Neural cell (in vitro differentiated cells): Measurements from ENCODE around the gene FAM229A. TPM values are rescaled to one million over a fixed set of nuclear protein-coding genes. Genes with fewer than 3 reads are reported as not detected.

Source experiments
- H2AFZ ChIP-seq: fragments of 200-600, 300-800 bp; sonication (generic), shearing (Covaris generic); 2 replicates; pipeline ENCODE4 v1.6.0; 2014; ENCODE audit warnings: low read depth, mild to moderate bottlenecking, antibody characterized with exemption, low read length, moderate library complexity
- H3F3A ChIP-seq: fragments of 200-600 bp; shearing (Covaris generic); 2 replicates; pipeline ENCODE4 v1.6.1; 2016; ENCODE audit warnings: mild to moderate bottlenecking, moderate library complexity, mixed read lengths, antibody characterized with exemption, low read length; ENCODE audit not compliant: insufficient read depth, poor library complexity, severe bottlenecking
- H3K27ac ChIP-seq: fragments of 200-600, 300-800 bp; sonication (generic), shearing (Covaris generic); 2 replicates; pipeline ENCODE4 v1.5.1; 2014; ENCODE audit warnings: mild to moderate bottlenecking, low read length, moderate library complexity
- H3K27me3 ChIP-seq: fragments of 300-800, 200-600 bp; sonication (generic), shearing (Covaris generic); 2 replicates; pipeline ENCODE4 v1.6.0; 2014; ENCODE audit warnings: mild to moderate bottlenecking, low read depth, low read length, moderate library complexity; ENCODE audit not compliant: insufficient read depth
- H3K36me3 ChIP-seq: fragments of 300-800, 200-600 bp; sonication (generic), shearing (Covaris generic); 2 replicates; pipeline ENCODE4 v1.5.1; 2014; ENCODE audit warnings: mild to moderate bottlenecking, antibody characterized with exemption, low read length, moderate library complexity; ENCODE audit not compliant: insufficient read depth
- H3K4me2 ChIP-seq: fragments of 300-800, 200-600 bp; sonication (generic), shearing (Covaris generic); 2 replicates; pipeline ENCODE4 v1.6.0; 2014; ENCODE audit warnings: mild to moderate bottlenecking, low read length
- H3K4me3 ChIP-seq: fragments of 300-800, 200-600 bp; sonication (generic), shearing (Covaris generic); 2 replicates; pipeline ENCODE4 v1.5.1; 2014; ENCODE audit warnings: mild to moderate bottlenecking, low read length, moderate library complexity
- H3K79me2 ChIP-seq: fragments of 200-600 bp; shearing (Covaris generic); replicated peaks from 2 replicates; pipeline ENCODE4 v1.6.0; 2014; ENCODE audit warnings: mild to moderate bottlenecking, low read length, moderate library complexity; ENCODE audit not compliant: insufficient read depth
- H3K9ac ChIP-seq: fragments of 300-800, 200-600 bp; sonication (generic), shearing (Covaris generic); 2 replicates; pipeline ENCODE4 v1.6.1; 2016; ENCODE audit warnings: mild to moderate bottlenecking, low read length, mixed read lengths
- H3K9me2 ChIP-seq: fragments of 200-600 bp; shearing (Covaris generic); 2 replicates; pipeline ENCODE4 v1.6.1; 2016; ENCODE audit warnings: mild to moderate bottlenecking, low read length, mixed read lengths; ENCODE audit not compliant: insufficient read depth
- H3K9me3 ChIP-seq: fragments of 200-600, 300-800 bp; sonication (generic), shearing (Covaris generic); 2 replicates; pipeline ENCODE4 v1.6.1; 2016; ENCODE audit warnings: mild to moderate bottlenecking, mixed run types, low read length, moderate library complexity, mixed read lengths
- H4K20me1 ChIP-seq: fragments of 200-600 bp; shearing (Covaris generic); 2 replicates; pipeline ENCODE4 v1.6.1; 2016; ENCODE audit warnings: mild to moderate bottlenecking, mixed run types; ENCODE audit not compliant: insufficient read depth
- EP300 ChIP-seq: fragments of 450-650 bp; conservative IDR thresholded peaks from 2 replicates; pipeline ENCODE4 v1.6.1; 2014; ENCODE audit warnings: antibody characterized with exemption, mild to moderate bottlenecking, moderate library complexity; ENCODE audit not compliant: poor library complexity, severe bottlenecking
- EZH2 ChIP-seq: fragments of 200-600, 300-800 bp; shearing (Covaris generic), sonication (generic); IDR thresholded peaks from 2 replicates; pipeline ENCODE4 v1.6.1; 2014; ENCODE audit warnings: antibody characterized with exemption, low read length, borderline replicate concordance, mild to moderate bottlenecking; ENCODE audit not compliant: insufficient read depth, poor library complexity, severe bottlenecking
- MXI1 ChIP-seq: fragments of 450-650 bp; conservative IDR thresholded peaks from 2 replicates; pipeline ENCODE4 v1.6.1; 2014; ENCODE audit warnings: antibody characterized with exemption, mild to moderate bottlenecking; ENCODE audit not compliant: poor library complexity, severe bottlenecking
- POLR2AphosphoS5 ChIP-seq: IDR thresholded peaks from 2 replicates; pipeline ENCODE4 v1.6.1; 2012
- RAD21 ChIP-seq: fragments of 450-650 bp; conservative IDR thresholded peaks from 2 replicates; pipeline ENCODE4 v1.6.1; 2014; ENCODE audit warnings: antibody characterized with exemption, mild to moderate bottlenecking, moderate library complexity
- SMC3 ChIP-seq: fragments of 450-650 bp; conservative IDR thresholded peaks from 2 replicates; pipeline ENCODE4 v1.6.1; 2014; ENCODE audit warnings: antibody characterized with exemption, mild to moderate bottlenecking, moderate library complexity; ENCODE audit not compliant: poor library complexity
- TAF1 ChIP-seq: IDR thresholded peaks from 2 replicates; pipeline ENCODE4 v1.6.1; 2012; ENCODE audit warnings: low read depth
- polyA plus RNA-seq: library from polyadenylated mRNA; depleted of rRNA; stranded (reverse); fragments of >200 nt; gene quantifications from 2 replicates; pipeline ENCODE4 v1.2.3, GENCODE V29; 2014
- TF ChIP-seq, protein P1 (sequence below): IDR thresholded peaks from 2 replicates; pipeline ENCODE4 v1.6.1; 2012; ENCODE audit warnings: borderline replicate concordance
- TF ChIP-seq, protein P2 (sequence below): fragments of 450-650 bp; IDR thresholded peaks from 2 replicates; pipeline ENCODE4 v1.5.1; 2014; ENCODE audit warnings: antibody characterized with exemption, mild to moderate bottlenecking, moderate library complexity; ENCODE audit not compliant: poor library complexity, severe bottlenecking

Gene FAM229A
- polyA plus RNA-seq, 1 donor from 2014 or later, result 6.1 TPM

DNA sequence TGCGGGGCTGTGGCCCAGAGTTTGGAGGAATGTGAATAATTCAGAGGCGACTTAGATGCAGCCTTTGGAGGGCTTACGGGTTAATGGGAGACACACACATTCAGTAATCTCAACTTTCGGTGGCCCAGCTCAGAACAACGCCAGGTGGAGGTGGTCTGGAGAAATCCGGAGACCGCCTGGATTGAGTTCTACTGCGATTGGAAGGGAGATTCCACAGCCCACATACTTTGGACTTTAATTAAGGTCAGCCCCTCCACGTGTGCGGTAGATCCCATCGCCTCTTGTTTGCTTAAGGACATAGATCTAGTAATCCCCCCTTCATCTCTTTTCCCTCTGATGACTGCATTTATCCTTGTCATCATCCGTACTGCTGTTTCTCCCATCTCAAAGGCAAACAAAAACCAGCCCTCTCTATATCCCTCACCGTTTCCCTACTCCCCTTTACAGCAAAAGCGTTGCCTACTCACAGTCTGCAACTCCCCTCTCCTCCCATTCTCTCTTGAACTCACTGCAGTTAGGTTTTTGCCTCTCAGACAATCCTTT is 32.7 kb upstream of the FAM229A start:
- H3K36me3 ChIP-seq, result peaks cover 4% of the 10 kb centered on the region
- TF ChIP-seq POLR2AphosphoS5 (no peak), EZH2 (no peak), RAD21 (no peak), MXI1 (peak; percentile 70), TAF1 (no peak), EP300 (peak; percentile 11)
- TF ChIP-seq, protein P1, sequence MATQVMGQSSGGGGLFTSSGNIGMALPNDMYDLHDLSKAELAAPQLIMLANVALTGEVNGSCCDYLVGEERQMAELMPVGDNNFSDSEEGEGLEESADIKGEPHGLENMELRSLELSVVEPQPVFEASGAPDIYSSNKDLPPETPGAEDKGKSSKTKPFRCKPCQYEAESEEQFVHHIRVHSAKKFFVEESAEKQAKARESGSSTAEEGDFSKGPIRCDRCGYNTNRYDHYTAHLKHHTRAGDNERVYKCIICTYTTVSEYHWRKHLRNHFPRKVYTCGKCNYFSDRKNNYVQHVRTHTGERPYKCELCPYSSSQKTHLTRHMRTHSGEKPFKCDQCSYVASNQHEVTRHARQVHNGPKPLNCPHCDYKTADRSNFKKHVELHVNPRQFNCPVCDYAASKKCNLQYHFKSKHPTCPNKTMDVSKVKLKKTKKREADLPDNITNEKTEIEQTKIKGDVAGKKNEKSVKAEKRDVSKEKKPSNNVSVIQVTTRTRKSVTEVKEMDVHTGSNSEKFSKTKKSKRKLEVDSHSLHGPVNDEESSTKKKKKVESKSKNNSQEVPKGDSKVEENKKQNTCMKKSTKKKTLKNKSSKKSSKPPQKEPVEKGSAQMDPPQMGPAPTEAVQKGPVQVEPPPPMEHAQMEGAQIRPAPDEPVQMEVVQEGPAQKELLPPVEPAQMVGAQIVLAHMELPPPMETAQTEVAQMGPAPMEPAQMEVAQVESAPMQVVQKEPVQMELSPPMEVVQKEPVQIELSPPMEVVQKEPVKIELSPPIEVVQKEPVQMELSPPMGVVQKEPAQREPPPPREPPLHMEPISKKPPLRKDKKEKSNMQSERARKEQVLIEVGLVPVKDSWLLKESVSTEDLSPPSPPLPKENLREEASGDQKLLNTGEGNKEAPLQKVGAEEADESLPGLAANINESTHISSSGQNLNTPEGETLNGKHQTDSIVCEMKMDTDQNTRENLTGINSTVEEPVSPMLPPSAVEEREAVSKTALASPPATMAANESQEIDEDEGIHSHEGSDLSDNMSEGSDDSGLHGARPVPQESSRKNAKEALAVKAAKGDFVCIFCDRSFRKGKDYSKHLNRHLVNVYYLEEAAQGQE, result peak; percentile 94
- peak overlapping the region; percentile 71 for H2AFZ ChIP-seq
- H3K4me2 ChIP-seq, result peak overlapping the region; percentile 86
- H3K79me2 ChIP-seq, result peaks cover 54% of the 10 kb centered on the region
- no peaks in the 10 kb centered on the region for H3K9me2 ChIP-seq
- peak overlapping the region; percentile 99 for H3K27ac ChIP-seq
- H4K20me1 ChIP-seq, result no peaks in the 10 kb centered on the region
- H3K4me3 ChIP-seq, result peak overlapping the region; percentile 81
- peak overlapping the region; percentile 98 for H3K9ac ChIP-seq
- H3K9me3 ChIP-seq, result no peaks in the 10 kb centered on the region
- H3K27me3 ChIP-seq, result no peaks in the 10 kb centered on the region
- peaks cover 4% of the 10 kb centered on the region for H3F3A ChIP-seq

DNA sequence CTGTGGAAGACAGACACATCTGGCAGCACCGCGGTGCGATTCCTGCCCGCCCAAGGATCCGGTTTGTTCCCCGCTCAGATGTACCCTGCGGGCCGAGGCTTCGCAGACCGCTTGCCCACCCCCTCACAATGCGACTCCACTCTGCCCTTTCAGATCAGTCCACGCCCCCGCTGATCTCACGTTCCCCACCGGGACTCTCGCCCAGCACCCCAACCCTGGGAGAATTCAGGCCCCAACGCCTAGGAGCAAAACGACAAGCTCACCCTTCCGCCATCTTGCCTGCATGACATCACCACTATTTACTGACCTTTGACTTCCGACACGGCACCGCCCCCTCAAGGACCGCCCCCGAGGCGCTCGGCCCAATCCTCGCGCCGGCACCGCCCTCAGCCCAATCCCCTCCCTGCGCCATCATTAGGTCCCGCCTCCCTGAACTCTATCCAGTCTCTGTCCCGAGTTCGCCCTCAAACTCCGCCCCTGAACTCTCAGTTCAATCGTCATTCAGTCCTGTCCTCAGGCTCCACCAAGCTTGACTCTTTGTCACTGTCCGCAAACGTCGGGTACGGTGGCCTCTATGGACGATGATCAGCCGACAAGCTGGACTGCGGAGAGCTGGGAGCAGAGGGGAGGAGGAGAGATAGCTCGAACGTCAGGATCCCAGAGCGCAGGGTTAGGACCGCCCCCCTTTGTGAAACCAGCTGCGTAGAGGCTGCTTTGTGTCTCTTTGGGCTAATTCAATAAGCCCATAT is 32.0 kb upstream of the FAM229A start, which contains the start of gene BSDC1:
TSS of gene BSDC1 (minus strand) at position 301 of the 749 bp plus-strand sequence. CDS start at position 274, 27 bp downstream.
- Histone ChIP-seq H3K27ac (peak within 1 kb of the TSS; percentile 99), H3K9me2 (no peaks in the 10 kb centered on the region), H3F3A (peaks cover 4% of the 10 kb centered on the region), H3K9ac (peak within 1 kb of the TSS; percentile 98), H3K4me3 (peak within 1 kb of the TSS; percentile 81), H3K4me2 (peak within 1 kb of the TSS; percentile 99), H3K27me3 (no peaks in the 10 kb centered on the region), H3K79me2 (peaks cover 55% of the 10 kb centered on the region), H4K20me1 (no peaks in the 10 kb centered on the region), H3K36me3 (peaks cover 5% of the 10 kb centered on the region), H3K9me3 (no peaks in the 10 kb centered on the region), H2AFZ (peak within 1 kb of the TSS; percentile 81)
- TF ChIP-seq, protein P1, result peak; percentile 6
- no peak for TF ChIP-seq RAD21
- TF ChIP-seq SMC3, result peak; percentile 44
- TF ChIP-seq TAF1, result peak; percentile 98
- TF ChIP-seq EP300, result peak; percentile 61
- TF ChIP-seq, protein P2, sequence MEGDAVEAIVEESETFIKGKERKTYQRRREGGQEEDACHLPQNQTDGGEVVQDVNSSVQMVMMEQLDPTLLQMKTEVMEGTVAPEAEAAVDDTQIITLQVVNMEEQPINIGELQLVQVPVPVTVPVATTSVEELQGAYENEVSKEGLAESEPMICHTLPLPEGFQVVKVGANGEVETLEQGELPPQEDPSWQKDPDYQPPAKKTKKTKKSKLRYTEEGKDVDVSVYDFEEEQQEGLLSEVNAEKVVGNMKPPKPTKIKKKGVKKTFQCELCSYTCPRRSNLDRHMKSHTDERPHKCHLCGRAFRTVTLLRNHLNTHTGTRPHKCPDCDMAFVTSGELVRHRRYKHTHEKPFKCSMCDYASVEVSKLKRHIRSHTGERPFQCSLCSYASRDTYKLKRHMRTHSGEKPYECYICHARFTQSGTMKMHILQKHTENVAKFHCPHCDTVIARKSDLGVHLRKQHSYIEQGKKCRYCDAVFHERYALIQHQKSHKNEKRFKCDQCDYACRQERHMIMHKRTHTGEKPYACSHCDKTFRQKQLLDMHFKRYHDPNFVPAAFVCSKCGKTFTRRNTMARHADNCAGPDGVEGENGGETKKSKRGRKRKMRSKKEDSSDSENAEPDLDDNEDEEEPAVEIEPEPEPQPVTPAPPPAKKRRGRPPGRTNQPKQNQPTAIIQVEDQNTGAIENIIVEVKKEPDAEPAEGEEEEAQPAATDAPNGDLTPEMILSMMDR, result no peak
- TF ChIP-seq EZH2, result no peak
- TF ChIP-seq POLR2AphosphoS5, result peak; percentile 98
- TF ChIP-seq MXI1, result peak; percentile 62
